CD14-positive monocyte (primary cell): ENCODE measurements around the gene C4orf36. TPM values are rescaled to one million over a fixed set of nuclear protein-coding genes. Genes with fewer than 3 reads are reported as not detected.

ENCODE experiments used
- DNase-seq, 3 donors: peaks; one replicate each; pipeline ENCODE4 v3.0.0-alpha.2; 2011 to 2022
- H2AFZ ChIP-seq: 2 replicates; pipeline ENCODE4 v1.6.0; 2012; ENCODE audit warnings: mild to moderate bottlenecking, low read depth, low read length, inconsistent platforms; ENCODE audit not compliant: insufficient read depth, poor library complexity, severe bottlenecking
- H3K27ac ChIP-seq, 2 donors: 1 replicate in 1 of 2; 2 replicates in 1 of 2; pipeline ENCODE4 v1.5.1; 2012 to 2013; ENCODE audit warnings: low read length in 2 of 2, control low read depth in 1 of 2, inconsistent platforms in 1 of 2, low read depth in 1 of 2, mild to moderate bottlenecking in 1 of 2
- H3K27me3 ChIP-seq, 2 donors: one replicate each; pipeline versions ENCODE4 v1.6.0 to v1.6.1; 2011 to 2013; ENCODE audit warnings: low read length in 2 of 2; ENCODE audit not compliant: control insufficient read depth in 2 of 2, insufficient read depth in 2 of 2
- H3K36me3 ChIP-seq, 2 donors: replicated peaks in 1 of 2; 1 replicate in 1 of 2; 2 replicates in 1 of 2; pipeline versions ENCODE4 v1.5.1 to v1.6.1; 2012 to 2013; ENCODE audit warnings: low read length in 2 of 2, control low read depth in 1 of 2, inconsistent platforms in 1 of 2, mild to moderate bottlenecking in 1 of 2; ENCODE audit not compliant: insufficient read depth in 2 of 2, control insufficient read depth in 1 of 2
- H3K4me1 ChIP-seq, 2 donors: 1 replicate in 1 of 2; 2 replicates in 1 of 2; pipeline versions ENCODE4 v1.5.1 to v1.6.1; 2012 to 2013; ENCODE audit warnings: low read length in 2 of 2, control low read depth in 1 of 2, inconsistent platforms in 1 of 2, mild to moderate bottlenecking in 1 of 2, moderate library complexity in 1 of 2; ENCODE audit not compliant: insufficient read depth in 2 of 2, control insufficient read depth in 1 of 2
- H3K4me2 ChIP-seq: replicated peaks from 2 replicates; pipeline ENCODE3; 2012; ENCODE audit warnings: low read length, moderate library complexity, mild to moderate bottlenecking; ENCODE audit not compliant: poor library complexity, severe bottlenecking; ENCODE audit errors: extremely low read depth
- H3K4me3 ChIP-seq, 3 experiments: fragments of 200-600 bp in 1 of 3; sonication (generic) in 1 of 3; replicated peaks in 1 of 3; 1 replicate in 2 of 3; 2 replicates in 1 of 3; pipeline ENCODE4 v1.5.1; 2011 to 2013; ENCODE audit warnings: low read length in 3 of 3, mild to moderate bottlenecking in 3 of 3, control low read depth in 2 of 3, low read depth in 2 of 3, inconsistent platforms in 1 of 3, moderate library complexity in 1 of 3
- H3K79me2 ChIP-seq: 2 replicates; pipeline ENCODE4 v1.6.0; 2012; ENCODE audit warnings: mild to moderate bottlenecking, control low read depth, inconsistent platforms, low read length, moderate library complexity; ENCODE audit not compliant: insufficient read depth
- H3K9ac ChIP-seq: 2 replicates; pipeline ENCODE4 v1.6.0; 2017; ENCODE audit warnings: low read length, mild to moderate bottlenecking; ENCODE audit not compliant: insufficient read depth, poor library complexity, severe bottlenecking
- H3K9me3 ChIP-seq, 2 donors: replicated peaks in 1 of 2; 1 replicate in 1 of 2; 2 replicates in 1 of 2; pipeline versions ENCODE4 v1.5.1 to v1.6.1; 2012 to 2013; ENCODE audit warnings: low read length in 2 of 2, control low read depth in 1 of 2; ENCODE audit not compliant: control insufficient read depth in 1 of 2, insufficient read depth in 1 of 2
- H4K20me1 ChIP-seq: 2 replicates; pipeline ENCODE4 v1.6.0; 2012; ENCODE audit warnings: mild to moderate bottlenecking, low read length, control low read depth, moderate library complexity; ENCODE audit not compliant: insufficient read depth
- H3K27ac Mint-ChIP-seq, 7 donors: one replicate each; pipeline ENCODE4 v1.8.0; 2020; ENCODE audit warnings: mild to moderate bottlenecking in 7 of 7, mixed read lengths in 7 of 7, moderate library complexity in 6 of 7, inconsistent platforms in 2 of 7
- H3K27me3 Mint-ChIP-seq, 3 donors: one replicate each; pipeline ENCODE4 v1.8.0; 2021 to 2022; ENCODE audit warnings: low read depth in 3 of 3, mild to moderate bottlenecking in 3 of 3, mixed read lengths in 3 of 3, moderate library complexity in 3 of 3, inconsistent platforms in 1 of 3
- H3K36me3 Mint-ChIP-seq, 2 donors: one replicate each; pipeline ENCODE4 v1.8.0; 2020; ENCODE audit warnings: mixed read lengths in 2 of 2, inconsistent platforms in 1 of 2, mild to moderate bottlenecking in 1 of 2
- H3K4me1 Mint-ChIP-seq: one replicate; pipeline ENCODE4 v1.8.0; 2020; ENCODE audit warnings: mild to moderate bottlenecking, mixed read lengths
- H3K4me3 Mint-ChIP-seq, 2 donors: one replicate each; pipeline ENCODE4 v1.8.0; 2020; ENCODE audit warnings: mild to moderate bottlenecking in 2 of 2, mixed read lengths in 2 of 2, moderate library complexity in 1 of 2
- H3K9me3 Mint-ChIP-seq, 7 donors: one replicate each; pipeline ENCODE4 v1.8.0; 2020 to 2022; ENCODE audit warnings: mixed read lengths in 7 of 7, mild to moderate bottlenecking in 6 of 7, moderate library complexity in 6 of 7, inconsistent platforms in 2 of 7
- WGBS: methylation state at CpG from one replicate; pipeline ENCODE4 v1.1.5; 2013; ENCODE audit warnings: missing lambda C conversion rate; ENCODE audit not compliant: insufficient coverage; 5-methylcytosine and 5-hydroxymethylcytosine counted together
- intact Hi-C, 2 donors: fragments of 100-400 bp; cut with micrococcal nuclease; formaldehyde crosslinking; loops; one replicate each; pipeline versions ENCODE4 v1.15.0 to v1.15.1; 2023
- polyA plus RNA-seq, 3 donors: library from polyadenylated mRNA; depleted of rRNA in 1 of 3; unstranded in 2 of 3; stranded (reverse) in 1 of 3; fragments of 300-500 nt in 2 of 3; fragments of >200 nt in 1 of 3; fragmentation: Illumina TruSeq in 2 of 3; gene quantifications; 1 replicate in 2 of 3; 2 replicates in 1 of 3; pipeline ENCODE4 v1.2.3, GENCODE V29; 2012 to 2021
- TF ChIP-seq, protein P1 (sequence below): fragments of 200-600 bp; IDR thresholded peaks from one replicate; pipeline ENCODE4 v1.8.0; 2022; ENCODE audit warnings: antibody characterized with exemption, mild to moderate bottlenecking

The C4orf36 gene
- polyA plus RNA-seq, 3 donors, result 0.14 TPM; not detected in 2

DNA sequence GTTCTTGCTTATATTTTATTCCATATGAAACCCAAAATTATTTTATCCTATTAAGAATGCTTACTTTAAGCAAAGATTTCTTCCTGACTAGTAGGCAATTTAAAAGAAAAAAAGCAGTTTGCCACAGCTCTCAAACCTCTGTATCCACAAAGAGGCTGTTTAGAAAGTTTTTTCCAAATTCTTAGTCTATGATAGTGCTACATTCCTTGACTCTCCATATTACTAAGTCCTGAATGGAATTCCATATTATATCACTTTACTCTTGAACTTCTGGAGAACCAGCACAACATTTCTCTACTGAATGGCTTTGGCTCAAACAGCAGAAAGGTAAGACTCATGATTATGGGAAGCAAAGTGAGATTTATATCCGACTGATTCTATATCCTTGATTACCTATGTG lies 51.4 kb downstream of the C4orf36 start:
- H3K4me1 Mint-ChIP-seq, result peaks cover 5% of the 10 kb centered on the region
- Histone ChIP-seq H3K4me1 (no peaks in the 10 kb centered on the region), H3K79me2 (no peaks in the 10 kb centered on the region), H3K9ac (no peak overlapping the region), H3K4me2 (no peak overlapping the region), H3K27me3 (no peaks in the 10 kb centered on the region), H3K4me3 (no peak overlapping the region), H3K36me3 (no peaks in the 10 kb centered on the region), H2AFZ (no peak overlapping the region), H3K9me3 (no peaks in the 10 kb centered on the region), H3K27ac (no peak overlapping the region), H4K20me1 (no peaks in the 10 kb centered on the region)
- no peak overlapping the region for H3K27ac Mint-ChIP-seq
- no peak for DNase-seq
- H3K4me3 Mint-ChIP-seq, result no peak overlapping the region
- H3K9me3 Mint-ChIP-seq, result peaks cover 0 to 14% (median 0%) of the 10 kb centered on the region in 7 donors
- H3K36me3 Mint-ChIP-seq, result no peaks in the 10 kb centered on the region
- WGBS, result no CpG with 5 or more reads among the region's 1 CpG
- TF ChIP-seq, protein P1, sequence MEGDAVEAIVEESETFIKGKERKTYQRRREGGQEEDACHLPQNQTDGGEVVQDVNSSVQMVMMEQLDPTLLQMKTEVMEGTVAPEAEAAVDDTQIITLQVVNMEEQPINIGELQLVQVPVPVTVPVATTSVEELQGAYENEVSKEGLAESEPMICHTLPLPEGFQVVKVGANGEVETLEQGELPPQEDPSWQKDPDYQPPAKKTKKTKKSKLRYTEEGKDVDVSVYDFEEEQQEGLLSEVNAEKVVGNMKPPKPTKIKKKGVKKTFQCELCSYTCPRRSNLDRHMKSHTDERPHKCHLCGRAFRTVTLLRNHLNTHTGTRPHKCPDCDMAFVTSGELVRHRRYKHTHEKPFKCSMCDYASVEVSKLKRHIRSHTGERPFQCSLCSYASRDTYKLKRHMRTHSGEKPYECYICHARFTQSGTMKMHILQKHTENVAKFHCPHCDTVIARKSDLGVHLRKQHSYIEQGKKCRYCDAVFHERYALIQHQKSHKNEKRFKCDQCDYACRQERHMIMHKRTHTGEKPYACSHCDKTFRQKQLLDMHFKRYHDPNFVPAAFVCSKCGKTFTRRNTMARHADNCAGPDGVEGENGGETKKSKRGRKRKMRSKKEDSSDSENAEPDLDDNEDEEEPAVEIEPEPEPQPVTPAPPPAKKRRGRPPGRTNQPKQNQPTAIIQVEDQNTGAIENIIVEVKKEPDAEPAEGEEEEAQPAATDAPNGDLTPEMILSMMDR, result no peak
- peaks cover 0 to 1% (median 1%) of the 10 kb centered on the region in 3 donors for H3K27me3 Mint-ChIP-seq
- intact Hi-C loops, result no loop called here

DNA sequence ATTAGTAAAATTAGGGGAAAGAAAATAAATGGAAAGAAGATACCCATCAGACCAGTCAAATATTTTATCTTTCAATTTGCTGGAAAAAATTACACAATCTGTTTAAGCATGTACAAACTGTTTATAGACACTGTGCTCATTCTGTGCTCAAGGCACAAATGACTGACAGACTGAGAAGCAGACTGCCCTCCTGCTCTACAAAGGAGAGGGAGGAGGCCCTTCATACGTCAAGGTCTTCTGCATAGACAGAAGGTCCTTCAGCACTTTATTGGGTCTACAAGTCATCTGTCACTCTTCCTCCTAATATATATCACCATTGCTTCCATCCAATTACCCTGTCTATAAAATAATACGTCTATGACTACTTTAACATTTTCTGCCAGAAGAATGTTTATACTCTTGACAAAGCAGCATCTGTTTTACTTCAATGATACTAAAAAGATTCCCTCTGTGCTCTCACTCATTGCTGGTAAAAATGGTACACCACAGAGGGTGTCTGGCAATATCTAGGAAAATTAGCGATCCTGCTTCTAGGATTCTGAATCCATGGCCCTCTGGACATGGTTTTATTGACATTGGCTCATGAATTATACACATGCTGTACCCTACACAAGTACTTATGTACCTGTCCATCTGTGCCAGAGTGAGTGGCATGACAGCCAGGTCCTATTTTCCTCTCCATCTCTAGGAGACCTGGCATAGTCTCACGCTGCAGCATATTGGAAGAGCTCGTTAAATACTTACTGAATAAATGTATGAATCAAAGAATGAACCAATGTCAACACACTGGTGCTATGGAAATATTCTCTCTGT lies 54.3 kb downstream of the C4orf36 start:
- Histone ChIP-seq H3K9me3 (no peaks in the 10 kb centered on the region), H3K4me2 (no peak overlapping the region), H4K20me1 (no peaks in the 10 kb centered on the region), H3K4me1 (no peaks in the 10 kb centered on the region), H2AFZ (no peak overlapping the region), H3K27ac (no peak overlapping the region), H3K79me2 (no peaks in the 10 kb centered on the region), H3K9ac (no peak overlapping the region), H3K27me3 (no peaks in the 10 kb centered on the region), H3K4me3 (no peak overlapping the region), H3K36me3 (no peaks in the 10 kb centered on the region)
- Mint-ChIP-seq H3K36me3 (no peaks in the 10 kb centered on the region), H3K4me1 (no peaks in the 10 kb centered on the region), H3K9me3 (peaks cover 0 to 6% (median 0%) of the 10 kb centered on the region in 7 donors), H3K4me3 (no peak overlapping the region), H3K27ac (no peak overlapping the region), H3K27me3 (peaks cover 0 to 1% (median 1%) of the 10 kb centered on the region in 3 donors)
- DNase-seq, result no peak
- 90% methylated on average over 2 of the region's 5 CpGs for WGBS
- intact Hi-C loops, result no loop called here
- TF ChIP-seq, protein P1, result no peak
